HG03378 (cell line): Measurements from ENCODE around the gene CTBP2.

Experiments used
- ATAC-seq: cut with Tn5 transposase; IDR thresholded peaks from one replicate; pipeline ENCODE4 v1.9.1; 2021; ENCODE audit warnings: mild to moderate bottlenecking, moderate library complexity; ENCODE audit not compliant: unreplicated experiment

Gene CTBP2

DNA sequence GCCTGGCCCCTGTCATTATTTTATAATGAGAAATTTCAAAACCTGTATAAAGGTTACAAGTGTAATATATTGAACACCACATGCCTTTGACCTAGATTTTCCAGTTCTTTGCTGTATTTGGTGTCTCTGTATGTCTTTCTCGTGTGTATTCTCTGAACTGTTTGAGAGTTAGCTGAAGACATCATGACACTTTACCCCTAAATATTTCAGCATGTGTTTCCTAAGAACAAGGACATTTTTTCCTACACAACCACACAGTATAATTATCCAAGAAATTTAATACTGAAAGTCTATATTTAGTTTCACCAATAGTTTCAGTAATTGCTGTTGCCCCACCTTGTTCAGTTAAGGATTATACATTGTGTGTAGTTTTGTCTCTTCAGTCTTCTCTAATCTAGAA is 203.6 kb downstream of the CTBP2 start:
- no peak for ATAC-seq

GRCh38 chr10:124955868-124956267 is 204.5 kb downstream of the CTBP2 start:
- ATAC-seq, result no peak

DNA sequence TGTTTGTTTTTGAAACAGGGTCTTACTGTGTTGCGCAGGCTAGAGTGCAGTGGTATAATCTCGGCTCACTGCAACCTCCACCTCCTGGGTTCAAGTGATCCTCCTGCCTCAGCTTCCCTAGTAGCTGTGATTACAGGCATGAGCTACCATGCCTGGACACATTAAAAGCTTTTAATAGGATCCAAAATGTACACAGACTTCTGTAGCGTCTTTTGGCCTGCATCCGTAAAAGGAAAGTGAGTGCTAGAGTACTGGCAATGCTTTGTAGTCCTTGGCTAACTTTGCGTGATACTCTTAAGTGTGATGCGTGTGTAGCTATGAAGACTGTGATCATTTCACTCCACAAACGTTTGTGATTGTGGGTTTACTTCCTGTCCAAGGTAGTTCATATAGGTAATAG is 205.1 kb downstream of the CTBP2 start:
- ATAC-seq, result no peak

GRCh38 chr10:124953421-124953820 is 206.9 kb downstream of the CTBP2 start:
- no peak for ATAC-seq

DNA sequence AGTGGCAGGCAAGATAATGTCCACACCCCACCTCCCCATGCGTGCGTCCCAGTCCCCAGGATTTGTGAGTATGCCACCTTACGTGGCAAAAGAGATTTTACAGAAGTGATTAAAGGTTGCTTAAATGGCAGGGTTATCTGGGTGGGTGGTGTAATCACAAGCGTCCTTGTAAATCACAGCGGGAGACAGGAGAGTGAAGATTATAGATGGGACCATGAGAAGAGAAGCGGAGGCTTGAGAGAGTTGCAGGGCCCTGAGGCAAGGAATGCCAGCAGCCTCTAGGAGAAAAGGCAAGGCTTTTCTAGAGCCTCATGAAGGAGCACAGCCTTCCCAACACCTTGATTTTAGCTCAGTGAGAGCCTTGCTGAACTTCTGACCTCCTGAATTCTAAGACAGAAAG is 208.2 kb downstream of the CTBP2 start:
- ATAC-seq, result no peak

DNA sequence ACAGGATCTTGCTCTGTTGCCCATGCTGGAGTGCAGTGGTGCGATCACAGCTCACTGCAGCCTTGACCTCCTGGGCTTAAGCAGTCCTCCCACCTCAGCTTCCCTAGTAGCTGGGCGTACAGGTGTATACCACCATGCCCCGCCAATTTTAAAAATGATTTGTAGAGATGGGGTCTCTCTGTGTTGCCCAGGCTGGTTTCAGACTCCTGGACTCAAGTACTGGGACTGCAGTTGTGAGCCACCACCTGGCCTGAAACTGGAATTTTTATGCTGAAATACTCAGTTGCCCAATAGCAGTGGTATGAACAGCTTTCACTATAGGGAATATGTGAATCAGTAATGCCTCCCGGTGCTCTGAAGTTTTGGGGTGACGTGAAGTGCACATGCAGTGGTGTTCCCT is 210.8 kb downstream of the CTBP2 start:
- ATAC-seq, result no peak

DNA sequence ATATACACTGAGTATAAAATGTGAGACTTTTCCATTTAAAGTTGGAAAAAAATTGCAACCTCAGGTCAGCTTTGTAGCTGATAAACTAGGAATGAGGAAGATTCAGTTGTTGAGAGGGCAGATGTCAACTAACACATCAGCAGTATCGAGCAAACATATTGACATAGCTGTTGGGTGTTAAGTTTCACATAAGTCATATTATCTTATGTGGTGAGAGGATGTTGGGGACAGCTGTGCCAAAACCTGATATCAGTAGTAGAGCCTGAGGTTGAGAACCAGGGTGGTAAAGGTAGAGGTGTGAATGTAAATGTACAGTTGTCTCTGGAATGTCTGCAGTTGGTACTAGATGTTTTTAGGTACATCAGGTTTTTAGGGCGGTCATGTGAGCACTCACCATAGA is 213.4 kb downstream of the CTBP2 start:
- no peak for ATAC-seq

- no peak for ATAC-seq
Observed at GRCh38 chr10:124944982-124945381, 215.4 kb downstream of the CTBP2 start.

DNA sequence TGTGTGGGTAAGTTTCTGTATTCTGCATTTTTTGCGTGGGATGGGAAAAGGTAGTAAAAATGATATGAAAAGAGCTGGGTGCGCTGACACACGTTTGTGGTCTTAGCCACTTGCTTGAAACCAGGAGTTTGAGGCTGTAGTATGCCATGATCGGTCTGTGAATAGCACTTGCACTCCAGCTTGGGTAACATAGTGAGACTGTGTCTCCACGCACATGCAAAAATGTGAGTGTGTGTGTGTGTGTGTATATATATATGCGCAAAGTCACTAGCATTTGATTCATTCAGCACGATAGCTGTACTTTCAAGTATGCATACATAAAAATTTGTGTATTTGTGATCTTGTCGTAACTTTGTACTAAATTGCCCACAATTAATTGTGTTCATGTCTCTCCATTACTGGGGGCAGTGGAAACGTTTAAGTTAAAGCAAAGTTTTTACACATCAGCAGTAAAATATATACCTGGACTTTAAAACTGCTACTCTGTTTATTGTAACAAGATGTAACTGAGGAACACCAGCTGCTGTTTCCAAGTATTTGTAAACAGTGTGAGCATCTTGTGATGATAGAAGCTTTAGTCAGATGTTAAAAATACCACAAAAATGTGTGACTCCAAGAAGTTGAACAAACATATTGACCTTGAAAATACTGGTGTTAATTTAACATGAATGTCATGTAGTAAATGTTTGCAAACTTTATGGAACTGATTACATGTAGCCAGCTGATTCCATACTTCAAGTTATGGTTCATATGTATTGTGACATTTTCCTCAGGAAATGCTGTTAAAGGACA is 216.9 kb downstream of the CTBP2 start:
- no peak for ATAC-seq

GRCh38 chr10:124942317-124943169 is 217.8 kb downstream of the CTBP2 start:
- no peak for ATAC-seq

DNA sequence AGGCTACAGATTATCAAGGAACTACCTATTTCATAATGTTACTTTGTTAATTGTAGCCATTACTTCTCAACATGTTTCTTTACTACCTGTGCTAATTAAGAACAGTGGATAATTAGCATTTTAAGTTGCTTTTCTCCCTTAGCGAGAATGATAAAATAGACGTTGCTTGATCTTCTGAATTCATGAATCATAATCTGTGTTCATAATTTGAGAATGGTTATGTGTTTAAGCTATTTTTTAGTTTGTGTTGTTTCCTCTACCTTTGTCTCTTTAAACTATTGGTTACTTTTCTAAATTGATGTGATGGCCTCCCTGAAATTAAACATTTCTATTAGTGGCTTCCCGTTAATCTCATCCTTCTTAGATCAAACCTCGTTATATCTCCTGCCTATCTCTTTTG is 218.5 kb downstream of the CTBP2 start, which contains the start of gene ZRANB1:
ZRANB1 (plus strand) TSS at position 301 of the 400 bp plus-strand sequence. CDS start 371 bp downstream, outside the sequence.
- no peak for ATAC-seq

- ATAC-seq, result no peak
Observed at GRCh38 chr10:124939290-124939689, 221.1 kb downstream of the CTBP2 start.

DNA sequence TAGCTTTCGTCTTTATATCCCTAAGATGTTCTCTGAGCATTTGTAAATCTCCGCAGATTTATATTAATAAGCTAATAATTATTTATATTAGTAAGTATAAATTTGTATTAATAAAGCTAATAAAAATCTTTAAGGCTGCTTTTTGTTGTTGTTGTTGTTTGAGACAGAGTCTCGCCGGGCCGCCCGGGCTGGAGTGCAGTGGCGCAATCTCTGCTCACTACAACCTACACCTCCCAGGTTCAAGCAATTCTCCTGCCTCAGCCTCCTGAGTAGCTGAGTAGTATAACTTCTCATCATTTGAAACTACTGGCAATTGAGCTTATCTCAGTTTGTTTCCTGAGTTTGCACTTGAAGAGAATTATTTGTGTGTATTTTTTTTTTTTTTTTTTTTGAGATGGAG is 223.6 kb downstream of the CTBP2 start:
- no peak for ATAC-seq

- ATAC-seq, result no peak
Observed at GRCh38 chr10:124935946-124936345, 224.4 kb downstream of the CTBP2 start.
